SU-DHL-6 (cell line): ENCODE measurements around the gene SNCA.

Source experiments
- H2AFZ ChIP-seq: fragments of 200-600 bp; sonication (generic); 2 replicates; pipeline ENCODE4 v1.6.1; 2014; ENCODE audit warnings: low read depth, mild to moderate bottlenecking, moderate library complexity, mixed read lengths, antibody characterized with exemption, low read length; ENCODE audit not compliant: severe bottlenecking
- H3F3A ChIP-seq: fragments of 200-600 bp; shearing (Covaris generic); 2 replicates; pipeline ENCODE4 v1.6.0; 2016; ENCODE audit warnings: antibody characterized with exemption, mild to moderate bottlenecking; ENCODE audit not compliant: insufficient read depth
- H3K27ac ChIP-seq: fragments of 200-600 bp; sonication (generic); 2 replicates; pipeline ENCODE4 v1.5.1; 2016; ENCODE audit warnings: low read depth, mild to moderate bottlenecking, low read length, moderate library complexity, mixed read lengths
- H3K27me3 ChIP-seq: fragments of 200-600 bp; sonication (generic), shearing (Covaris generic); 2 replicates; pipeline ENCODE4 v1.6.0; 2014; ENCODE audit warnings: mild to moderate bottlenecking, low read length
- H3K36me3 ChIP-seq: fragments of 200-600 bp; sonication (generic); 2 replicates; pipeline ENCODE4 v1.6.1; 2014; ENCODE audit warnings: mild to moderate bottlenecking, low read length, mixed read lengths
- H3K4me2 ChIP-seq: fragments of 300-600, 200-600 bp; shearing (Covaris generic), sonication (generic); 2 replicates; pipeline ENCODE4 v1.6.0; 2014; ENCODE audit warnings: low read length, low read depth, mild to moderate bottlenecking; ENCODE audit not compliant: poor library complexity, severe bottlenecking
- H3K4me3 ChIP-seq: fragments of 200-600 bp; sonication (generic); 2 replicates; pipeline ENCODE4 v1.5.1; 2014; ENCODE audit warnings: antibody characterized with exemption, low read length, mild to moderate bottlenecking, mixed read lengths; ENCODE audit not compliant: insufficient read depth, poor library complexity, severe bottlenecking
- H3K79me2 ChIP-seq: fragments of 200-600 bp; sonication (generic); 2 replicates; pipeline ENCODE4 v1.6.1; 2014; ENCODE audit warnings: mild to moderate bottlenecking, low read length, moderate library complexity; ENCODE audit not compliant: insufficient read depth
- H3K9ac ChIP-seq: fragments of 200-600 bp; sonication (generic); 2 replicates; pipeline ENCODE4 v1.7.0; 2014; ENCODE audit warnings: mild to moderate bottlenecking, low read length
- H3K9me2 ChIP-seq: fragments of 200-600 bp; sonication (generic); replicated peaks from 2 replicates; pipeline ENCODE4 v1.6.1; 2014; ENCODE audit warnings: low read length; ENCODE audit not compliant: insufficient read depth
- H3K9me3 ChIP-seq: fragments of 200-600 bp; sonication (generic); 2 replicates; pipeline ENCODE4 v1.6.1; 2014; ENCODE audit warnings: low read length, mixed read lengths; ENCODE audit not compliant: insufficient read depth
- H4K20me1 ChIP-seq: fragments of 200-600 bp; sonication (generic); 2 replicates; pipeline ENCODE4 v1.6.1; 2014; ENCODE audit warnings: low read depth, mild to moderate bottlenecking, antibody characterized with exemption, low read length, moderate library complexity, mixed read lengths
- CTCF ChIP-seq: fragments of 200-600 bp; sonication (generic); IDR thresholded peaks from one replicate; pipeline ENCODE4 v1.5.1; 2017; ENCODE audit warnings: antibody characterized with exemption, mild to moderate bottlenecking, low read length, moderate library complexity; ENCODE audit not compliant: insufficient read depth, poor library complexity, severe bottlenecking
- EZH2phosphoT487 ChIP-seq: fragments of 200-600 bp; sonication (generic), shearing (Covaris generic); conservative IDR thresholded peaks from 2 replicates; pipeline ENCODE4 v1.6.1; 2018; ENCODE audit warnings: mild to moderate bottlenecking, antibody characterized with exemption, low read length, moderate library complexity, mixed read lengths

The SNCA gene

GRCh38 chr4:89837385-89837992 is 528 bp upstream of the SNCA start:
- H3K4me3 ChIP-seq: no peak overlapping the region
- H3K9ac ChIP-seq: no peak overlapping the region
- TF ChIP-seq EZH2phosphoT487 (no peak), CTCF (no peak)
- H3K36me3 ChIP-seq: no peaks in the 10 kb centered on the region
- H4K20me1 ChIP-seq: no peaks in the 10 kb centered on the region
- no peaks in the 10 kb centered on the region for H3F3A ChIP-seq
- no peak overlapping the region for H2AFZ ChIP-seq
- no peak overlapping the region for H3K27ac ChIP-seq
- H3K4me2 ChIP-seq: no peak overlapping the region
- H3K9me2 ChIP-seq: no peaks in the 10 kb centered on the region
- H3K9me3 ChIP-seq: no peaks in the 10 kb centered on the region
- H3K27me3 ChIP-seq: no peaks in the 10 kb centered on the region
- no peaks in the 10 kb centered on the region for H3K79me2 ChIP-seq

- H3K9ac ChIP-seq: no peak overlapping the region
- no peaks in the 10 kb centered on the region for H3K27me3 ChIP-seq
- no peaks in the 10 kb centered on the region for H4K20me1 ChIP-seq
- no peaks in the 10 kb centered on the region for H3K9me3 ChIP-seq
- no peaks in the 10 kb centered on the region for H3K79me2 ChIP-seq
- H3K27ac ChIP-seq: no peak overlapping the region
- H3K4me2 ChIP-seq: no peak overlapping the region
- H3K36me3 ChIP-seq: no peaks in the 10 kb centered on the region
- no peak for TF ChIP-seq EZH2phosphoT487
- no peak for TF ChIP-seq CTCF
- H3K9me2 ChIP-seq: no peaks in the 10 kb centered on the region
- H3K4me3 ChIP-seq: no peak overlapping the region
- H3F3A ChIP-seq: no peaks in the 10 kb centered on the region
- no peak overlapping the region for H2AFZ ChIP-seq
These were observed 773 bp downstream of the SNCA start for GRCh38 chr4:89836031-89836745.

DNA sequence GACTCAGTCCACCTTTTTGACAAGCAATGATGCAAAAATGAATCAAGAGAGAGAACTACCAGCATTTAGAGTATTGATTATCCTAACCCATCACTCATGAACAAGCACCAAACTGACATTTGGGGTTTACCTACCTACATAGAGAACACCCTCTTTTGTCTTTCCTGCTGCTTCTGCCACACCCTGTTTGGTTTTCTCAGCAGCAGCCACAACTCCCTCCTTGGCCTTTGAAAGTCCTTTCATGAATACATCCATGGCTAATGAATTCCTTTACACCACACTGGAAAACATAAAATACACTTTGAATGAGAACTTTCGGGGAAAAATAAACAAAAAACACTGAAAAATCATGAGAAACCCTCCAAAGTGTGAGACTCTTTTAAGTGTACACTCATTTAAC is 1.5 kb downstream of the SNCA start:
- no peaks in the 10 kb centered on the region for H3K79me2 ChIP-seq
- no peaks in the 10 kb centered on the region for H3F3A ChIP-seq
- no peaks in the 10 kb centered on the region for H3K9me3 ChIP-seq
- no peaks in the 10 kb centered on the region for H3K27me3 ChIP-seq
- no peak overlapping the region for H3K4me2 ChIP-seq
- no peaks in the 10 kb centered on the region for H4K20me1 ChIP-seq
- H2AFZ ChIP-seq: no peak overlapping the region
- no peak for TF ChIP-seq CTCF
- TF ChIP-seq EZH2phosphoT487: no peak
- H3K9me2 ChIP-seq: no peaks in the 10 kb centered on the region
- no peak overlapping the region for H3K9ac ChIP-seq
- H3K36me3 ChIP-seq: no peaks in the 10 kb centered on the region
- H3K4me3 ChIP-seq: no peak overlapping the region
- no peak overlapping the region for H3K27ac ChIP-seq
